22Rv1 (cell line): Measurements from ENCODE around the gene KIF17.
"Not testable (repeated sequence)": the region's sequence is repeated elsewhere in the genome, so short reads cannot be mapped to it uniquely, and the experiment has no call there.

Experiments
- ZFX ChIP-seq: fragments of 450-650 bp; IDR thresholded peaks from 2 replicates; pipeline ENCODE4 v1.6.1; 2017; ENCODE audit warnings: antibody characterized with exemption, borderline replicate concordance
- TF ChIP-seq, protein P1 (sequence below): fragments of 450-650 bp; IDR thresholded peaks from 2 replicates; pipeline ENCODE4 v1.5.1; 2017; ENCODE audit warnings: mild to moderate bottlenecking

DNA sequence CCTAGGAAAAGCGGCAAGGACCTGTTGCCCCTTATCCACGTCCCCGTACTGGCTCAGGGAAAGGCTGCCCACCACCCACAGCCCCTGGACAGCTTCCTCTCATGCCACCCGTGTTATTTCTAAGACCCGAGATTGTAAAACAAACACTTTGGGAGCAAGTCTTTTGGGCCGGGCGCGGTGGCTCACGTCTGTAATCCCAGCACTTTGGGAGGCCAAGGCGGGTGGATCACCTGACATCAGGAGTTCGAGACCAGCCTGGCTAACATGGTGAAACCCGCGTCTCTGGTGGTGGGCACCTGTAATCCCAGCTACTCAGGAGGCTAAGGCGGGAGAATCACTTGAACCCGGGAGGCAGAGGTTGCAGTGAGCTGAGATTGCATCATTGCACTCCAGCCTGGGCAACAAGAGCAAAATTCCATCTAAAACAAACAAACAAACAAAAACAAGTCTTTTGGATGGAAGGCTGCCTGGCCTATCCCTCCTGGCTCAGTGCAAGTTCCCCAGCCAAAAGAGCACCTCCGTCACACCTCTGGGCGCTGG, 606 bp upstream of the KIF17 start:
- TF ChIP-seq, protein P1, sequence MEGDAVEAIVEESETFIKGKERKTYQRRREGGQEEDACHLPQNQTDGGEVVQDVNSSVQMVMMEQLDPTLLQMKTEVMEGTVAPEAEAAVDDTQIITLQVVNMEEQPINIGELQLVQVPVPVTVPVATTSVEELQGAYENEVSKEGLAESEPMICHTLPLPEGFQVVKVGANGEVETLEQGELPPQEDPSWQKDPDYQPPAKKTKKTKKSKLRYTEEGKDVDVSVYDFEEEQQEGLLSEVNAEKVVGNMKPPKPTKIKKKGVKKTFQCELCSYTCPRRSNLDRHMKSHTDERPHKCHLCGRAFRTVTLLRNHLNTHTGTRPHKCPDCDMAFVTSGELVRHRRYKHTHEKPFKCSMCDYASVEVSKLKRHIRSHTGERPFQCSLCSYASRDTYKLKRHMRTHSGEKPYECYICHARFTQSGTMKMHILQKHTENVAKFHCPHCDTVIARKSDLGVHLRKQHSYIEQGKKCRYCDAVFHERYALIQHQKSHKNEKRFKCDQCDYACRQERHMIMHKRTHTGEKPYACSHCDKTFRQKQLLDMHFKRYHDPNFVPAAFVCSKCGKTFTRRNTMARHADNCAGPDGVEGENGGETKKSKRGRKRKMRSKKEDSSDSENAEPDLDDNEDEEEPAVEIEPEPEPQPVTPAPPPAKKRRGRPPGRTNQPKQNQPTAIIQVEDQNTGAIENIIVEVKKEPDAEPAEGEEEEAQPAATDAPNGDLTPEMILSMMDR: not testable (repeated sequence)
- not testable (repeated sequence) for TF ChIP-seq ZFX
